SK-N-MC (cell line): ENCODE results near the gene LRTM1.

Experiments used
- DNase-seq: peaks from one replicate; pipeline ENCODE4 v3.0.0-alpha.2; 2011; ENCODE audit warnings: low read depth, low spot score
- H3K27ac ChIP-seq: fragments of 200-600 bp; sonication (generic); 2 replicates; pipeline ENCODE4 v1.5.1; 2016; ENCODE audit warnings: mixed run types
- H3K36me3 ChIP-seq: fragments of 200-600 bp; sonication (generic); 2 replicates; pipeline ENCODE4 v1.6.1; 2017; ENCODE audit warnings: antibody characterized with exemption, low read length, mixed read lengths; ENCODE audit not compliant: insufficient read depth
- H3K4me3 ChIP-seq: fragments of 200-600 bp; sonication (generic); 2 replicates; pipeline ENCODE4 v1.5.1; 2016
- H3K9ac ChIP-seq: fragments of 200-600 bp; sonication (generic); 2 replicates; pipeline ENCODE4 v1.8.0; 2017; ENCODE audit warnings: mixed run types, mixed read lengths; ENCODE audit not compliant: insufficient read length
- H3K9me3 ChIP-seq: fragments of 200-600 bp; sonication (generic); 2 replicates; pipeline ENCODE4 v1.6.1; 2017; ENCODE audit warnings: low read depth, mild to moderate bottlenecking, antibody characterized with exemption, low read length, moderate library complexity, mixed read lengths
- EZH2 ChIP-seq: fragments of 200-600 bp; sonication (generic); IDR thresholded peaks from one replicate; pipeline ENCODE4 v1.6.1; 2017; ENCODE audit warnings: antibody characterized with exemption
- FOXP2 ChIP-seq: optimal IDR thresholded peaks from 2 replicates; pipeline ENCODE3; 2011; ENCODE audit warnings: mild to moderate bottlenecking, moderate library complexity; ENCODE audit not compliant: insufficient read depth; ENCODE audit errors: extremely low read length, control extremely low read depth
- POLR2AphosphoS5 ChIP-seq: IDR thresholded peaks from 2 replicates; pipeline ENCODE4 v1.6.1; 2012; ENCODE audit warnings: mild to moderate bottlenecking, low read depth, low read length, borderline replicate concordance

LRTM1 gene

GRCh38 chr3:54964081-54964480, 36.2 kb upstream of the LRTM1 start:
- TF ChIP-seq FOXP2, result no peak
- no peak for TF ChIP-seq POLR2AphosphoS5
- no peak for TF ChIP-seq EZH2
- no peak for DNase-seq
- Histone ChIP-seq H3K4me3 (no peak overlapping the region), H3K36me3 (no peaks in the 10 kb centered on the region), H3K9ac (no peak overlapping the region), H3K9me3 (no peaks in the 10 kb centered on the region), H3K27ac (no peak overlapping the region)

DNA sequence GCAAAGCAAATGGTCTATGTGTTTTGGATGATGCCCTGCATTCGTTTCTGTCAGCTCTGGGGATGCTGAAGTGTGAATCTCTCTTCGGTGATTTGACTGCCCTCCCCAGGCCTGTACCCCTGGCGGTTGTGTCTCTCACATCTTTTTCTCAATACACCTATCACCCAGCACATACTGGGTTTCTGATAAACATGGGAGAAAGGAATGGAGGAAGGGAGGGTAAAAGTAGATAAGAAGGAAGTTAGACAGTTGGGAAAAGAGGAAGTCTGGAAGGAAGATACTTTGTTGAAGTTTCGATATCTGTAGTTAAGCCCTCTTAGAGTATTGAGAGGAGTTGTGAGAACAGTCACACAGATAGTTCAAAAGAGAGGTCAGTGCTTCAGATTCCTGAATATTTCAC, 35.8 kb upstream of the LRTM1 start:
- no peak overlapping the region for H3K27ac ChIP-seq
- H3K36me3 ChIP-seq, result no peaks in the 10 kb centered on the region
- DNase-seq, result no peak
- H3K9ac ChIP-seq, result no peak overlapping the region
- no peaks in the 10 kb centered on the region for H3K9me3 ChIP-seq
- TF ChIP-seq FOXP2, result no peak
- no peak for TF ChIP-seq POLR2AphosphoS5
- TF ChIP-seq EZH2, result no peak
- no peak overlapping the region for H3K4me3 ChIP-seq

DNA sequence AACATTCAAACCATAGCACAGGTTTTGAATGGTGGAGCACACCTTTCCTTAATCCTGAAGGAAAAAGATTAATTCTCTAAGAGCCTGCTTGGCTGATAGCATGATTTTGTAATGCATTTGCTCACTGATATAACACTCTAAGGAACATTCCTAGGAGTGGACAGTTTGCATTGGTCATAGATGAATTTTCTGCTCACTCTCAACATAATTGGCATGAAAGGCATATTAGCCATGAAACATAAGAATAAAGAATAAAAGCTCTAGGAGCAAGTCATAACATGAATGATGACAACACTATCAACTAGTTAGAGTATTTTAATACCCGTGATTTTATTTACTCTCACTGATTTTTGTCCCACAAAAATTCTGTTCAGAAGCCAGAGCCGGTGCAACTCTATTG, 34.3 kb upstream of the LRTM1 start:
- Histone ChIP-seq H3K36me3 (no peaks in the 10 kb centered on the region), H3K27ac (no peak overlapping the region), H3K9me3 (no peaks in the 10 kb centered on the region), H3K9ac (no peak overlapping the region), H3K4me3 (no peak overlapping the region)
- no peak for DNase-seq
- TF ChIP-seq FOXP2, result no peak
- TF ChIP-seq POLR2AphosphoS5, result no peak
- no peak for TF ChIP-seq EZH2

DNA sequence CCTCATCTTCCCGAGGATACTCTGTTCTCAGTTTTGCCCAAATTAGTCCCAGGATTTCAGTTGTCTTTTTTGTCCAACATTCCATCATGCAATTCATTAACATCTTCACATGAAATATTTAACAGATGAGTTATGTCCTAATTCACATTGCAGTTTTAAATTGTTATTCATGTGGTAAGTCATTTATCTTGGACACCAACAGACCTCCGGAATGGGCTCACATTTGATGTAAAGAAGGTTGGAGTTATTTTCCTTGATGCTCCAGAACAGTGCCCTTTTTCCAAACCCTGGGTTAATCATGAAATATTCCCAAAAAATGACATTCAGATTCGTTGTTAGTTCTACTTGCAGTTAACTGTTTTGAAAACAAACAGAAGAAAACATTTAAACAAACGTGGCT, 32.8 kb upstream of the LRTM1 start:
- Histone ChIP-seq H3K4me3 (no peak overlapping the region), H3K9me3 (no peaks in the 10 kb centered on the region), H3K9ac (no peak overlapping the region), H3K36me3 (no peaks in the 10 kb centered on the region), H3K27ac (no peak overlapping the region)
- TF ChIP-seq POLR2AphosphoS5 (no peak), EZH2 (no peak), FOXP2 (no peak)
- DNase-seq, result no peak

DNA sequence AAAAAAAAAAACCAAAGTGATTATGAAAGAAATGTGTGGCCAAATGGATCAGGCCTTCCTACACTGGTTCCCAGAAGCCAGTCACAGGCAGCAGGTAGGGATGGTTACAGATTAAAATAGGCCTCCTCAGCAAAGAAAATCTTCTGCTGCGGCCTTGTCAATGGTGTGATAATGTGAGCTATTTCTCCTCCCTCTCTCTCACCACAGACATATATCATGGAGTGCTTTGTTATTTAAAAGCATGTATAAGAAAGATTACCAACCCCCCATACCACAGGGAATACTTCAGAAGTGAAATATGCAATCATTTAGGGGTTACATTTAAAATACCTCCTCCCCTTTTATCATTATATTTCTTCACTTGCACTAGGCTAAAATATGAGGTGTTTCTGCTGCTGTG, 32.2 kb upstream of the LRTM1 start:
- no peaks in the 10 kb centered on the region for H3K36me3 ChIP-seq
- H3K9ac ChIP-seq, result no peak overlapping the region
- DNase-seq, result no peak
- TF ChIP-seq FOXP2, result no peak
- TF ChIP-seq EZH2, result no peak
- TF ChIP-seq POLR2AphosphoS5, result no peak
- no peak overlapping the region for H3K27ac ChIP-seq
- H3K4me3 ChIP-seq, result no peak overlapping the region
- no peaks in the 10 kb centered on the region for H3K9me3 ChIP-seq

- H3K27ac ChIP-seq, result no peak overlapping the region
- DNase-seq, result no peak
- H3K4me3 ChIP-seq, result no peak overlapping the region
- H3K36me3 ChIP-seq, result no peaks in the 10 kb centered on the region
- H3K9ac ChIP-seq, result no peak overlapping the region
- no peak for TF ChIP-seq POLR2AphosphoS5
- no peak for TF ChIP-seq FOXP2
- TF ChIP-seq EZH2, result no peak
- no peaks in the 10 kb centered on the region for H3K9me3 ChIP-seq
These were observed 29.9 kb upstream of the LRTM1 start for GRCh38 chr3:54957711-54958110.

DNA sequence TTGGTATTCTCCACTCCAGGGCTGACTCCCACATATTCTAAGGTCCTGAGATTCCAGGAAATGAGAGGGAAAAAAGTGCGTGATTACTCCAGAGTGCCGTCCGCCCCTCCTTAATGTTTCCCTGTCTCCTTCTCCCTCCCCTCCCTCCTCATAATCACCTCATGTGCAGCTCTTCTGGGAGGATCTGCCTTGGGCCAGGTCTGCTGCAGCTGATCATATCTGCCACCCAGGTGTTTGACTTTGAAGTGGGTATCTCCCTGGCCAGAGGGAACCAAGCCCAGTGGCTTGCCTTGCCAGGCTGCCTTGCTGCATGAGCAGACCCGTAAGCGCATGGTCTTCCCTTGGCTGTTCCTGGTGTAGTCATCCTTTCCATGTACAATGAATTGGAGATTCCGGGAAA, 28.1 kb upstream of the LRTM1 start:
- no peaks in the 10 kb centered on the region for H3K9me3 ChIP-seq
- H3K9ac ChIP-seq, result no peak overlapping the region
- TF ChIP-seq POLR2AphosphoS5 (no peak), EZH2 (no peak), FOXP2 (no peak)
- no peak for DNase-seq
- no peaks in the 10 kb centered on the region for H3K36me3 ChIP-seq
- H3K27ac ChIP-seq, result no peak overlapping the region
- no peak overlapping the region for H3K4me3 ChIP-seq

GRCh38 chr3:54955496-54955895, 27.6 kb upstream of the LRTM1 start:
- no peaks in the 10 kb centered on the region for H3K9me3 ChIP-seq
- no peak for DNase-seq
- H3K27ac ChIP-seq, result no peak overlapping the region
- H3K4me3 ChIP-seq, result no peak overlapping the region
- no peak overlapping the region for H3K9ac ChIP-seq
- H3K36me3 ChIP-seq, result no peaks in the 10 kb centered on the region
- TF ChIP-seq EZH2 (no peak), FOXP2 (no peak), POLR2AphosphoS5 (no peak)

DNA sequence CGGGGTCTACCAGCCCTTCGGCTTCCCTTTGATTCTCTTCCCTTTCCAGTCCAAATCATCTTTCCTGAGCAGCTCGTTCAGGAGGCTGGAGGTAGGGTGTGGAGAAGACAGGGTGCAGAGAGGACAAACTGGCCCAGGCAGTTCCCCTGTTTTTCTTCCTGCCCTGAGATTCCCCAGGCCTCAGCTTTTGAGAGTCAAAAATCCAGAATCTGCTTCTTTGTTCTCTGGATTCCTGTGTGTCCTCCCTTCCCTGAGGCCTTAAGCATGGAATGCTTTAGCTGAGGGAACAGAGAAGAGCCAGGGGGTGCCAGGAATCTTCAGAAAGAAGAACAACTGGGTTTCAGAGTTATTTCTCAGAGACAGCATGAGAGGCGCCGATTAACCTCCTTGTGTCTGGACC, 26.7 kb upstream of the LRTM1 start:
- Histone ChIP-seq H3K4me3 (no peak overlapping the region), H3K36me3 (no peaks in the 10 kb centered on the region), H3K27ac (no peak overlapping the region), H3K9ac (no peak overlapping the region), H3K9me3 (no peaks in the 10 kb centered on the region)
- no peak for TF ChIP-seq EZH2
- TF ChIP-seq POLR2AphosphoS5, result no peak
- TF ChIP-seq FOXP2, result no peak
- DNase-seq, result no peak

DNA sequence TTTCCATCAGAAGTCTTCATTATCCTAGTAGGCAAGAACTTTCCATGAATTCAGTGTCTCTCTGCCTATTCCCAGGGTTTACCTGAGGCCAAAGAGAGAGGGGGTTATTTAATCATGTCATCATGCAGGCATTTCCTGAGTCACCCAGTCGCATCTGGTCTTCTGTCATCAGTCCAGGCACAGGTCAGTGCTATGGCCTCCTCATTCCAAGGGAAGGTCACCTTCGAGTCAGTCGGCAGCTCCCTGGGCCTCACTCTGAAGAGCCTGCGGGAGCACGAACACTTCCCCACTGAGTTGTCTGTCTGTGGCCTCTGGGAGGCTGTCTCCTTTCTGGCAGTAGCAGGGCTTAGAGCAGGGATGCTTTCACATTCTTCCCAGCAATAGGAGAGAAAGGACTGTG, 26.2 kb upstream of the LRTM1 start:
- DNase-seq, result no peak
- TF ChIP-seq FOXP2, result no peak
- TF ChIP-seq POLR2AphosphoS5, result no peak
- no peak for TF ChIP-seq EZH2
- H3K9me3 ChIP-seq, result no peaks in the 10 kb centered on the region
- no peak overlapping the region for H3K27ac ChIP-seq
- no peak overlapping the region for H3K4me3 ChIP-seq
- H3K36me3 ChIP-seq, result no peaks in the 10 kb centered on the region
- H3K9ac ChIP-seq, result no peak overlapping the region
